Cardiac fibroblast (primary cell): Measurements from ENCODE around the gene ABCG1.

Experiments used
- DNase-seq, 2 donors: peaks; one replicate each; pipeline versions ENCODE4 v3.0.0 to v3.0.0-alpha.2; 2010; ENCODE audit warnings: low read depth in 2 of 2
- H3K4me3 ChIP-seq, 2 donors: replicated peaks in 1 of 2; 1 replicate in 1 of 2; 2 replicates in 1 of 2; pipeline ENCODE4 v1.5.1; 2011; ENCODE audit warnings: low read depth in 2 of 2, low read length in 2 of 2, mild to moderate bottlenecking in 2 of 2, moderate library complexity in 1 of 2
- CTCF ChIP-seq: IDR thresholded peaks from one replicate; pipeline ENCODE4 v1.5.1; 2011; ENCODE audit warnings: low read depth, mild to moderate bottlenecking, low read length, inconsistent platforms

Gene ABCG1

GRCh38 chr21:42331660-42332059, 112.7 kb downstream of the ABCG1 start:
- DNase-seq = no peak
- TF ChIP-seq CTCF = no peak

GRCh38 chr21:42332557-42333317, 113.8 kb downstream of the ABCG1 start:
- TF ChIP-seq CTCF = no peak
- DNase-seq = no peak
- H3K4me3 ChIP-seq = no peak overlapping the region

More at GRCh38 chr21:42331660-42332059, 112.7 kb downstream of the ABCG1 start:
- H3K4me3 ChIP-seq = no peak overlapping the region

GRCh38 chr21:42336054-42336453, 117.1 kb downstream of the ABCG1 start:
- DNase-seq = peak; percentile 7 to 10
- no peak overlapping the region for H3K4me3 ChIP-seq
- TF ChIP-seq CTCF = no peak

GRCh38 chr21:42337276-42337675, 118.3 kb downstream of the ABCG1 start:
- DNase-seq = no peak
- no peak for TF ChIP-seq CTCF
- no peak overlapping the region for H3K4me3 ChIP-seq

- TF ChIP-seq CTCF = peak; percentile 60
- peak; percentile 49 to 50 for DNase-seq
- H3K4me3 ChIP-seq = no peak overlapping the region
These were observed 119.1 kb downstream of the ABCG1 start for GRCh38 chr21:42337830-42338728.

- DNase-seq = no peak
- H3K4me3 ChIP-seq = no peak overlapping the region
- no peak for TF ChIP-seq CTCF
These were observed 120.1 kb downstream of the ABCG1 start for GRCh38 chr21:42338729-42339715.
